Measurements from ENCODE around the gene ADARB2. TPM values are rescaled to one million over a fixed set of nuclear protein-coding genes. Genes with fewer than 3 reads are reported as not detected.

The ADARB2 gene
- polyA plus RNA-seq, 1 of the 3 experiments (the other 2 are of a cell fraction) = not detected

- Histone ChIP-seq H3K4me3 (ENCODE audit: low read depth in 2 of 2, low read length in 1 of 2) (no peak overlapping the region), H3F3A (replicated peaks; ENCODE audit: insufficient read depth) (no peaks in the 10 kb centered on the region), H3K9me3 (no peaks in the 10 kb centered on the region), H3K4me1 (ENCODE audit: control insufficient read depth in 1 of 2, insufficient read depth in 2 of 2, low read depth in 1 of 2, low read length in 1 of 2) (peaks cover 0 to 5% of the 10 kb centered on the region in 2 experiments; a peak in 2 of 4 replicates), H4K20me1 (ENCODE audit: insufficient read depth) (no peaks in the 10 kb centered on the region), H3K36me3 (replicated peaks in 1 of 2; ENCODE audit: control insufficient read depth in 1 of 2, insufficient read depth in 2 of 2, low read length in 1 of 2) (no peaks in the 10 kb centered on the region), H3K79me2 (ENCODE audit: insufficient read depth) (no peaks in the 10 kb centered on the region), H3K27me3 (ENCODE audit: insufficient read depth) (no peaks in the 10 kb centered on the region), H3K9ac (no peak overlapping the region), H3K9me2 (no peaks in the 10 kb centered on the region), H3K27ac (ENCODE audit: low read depth in 2 of 2, low read length in 1 of 2) (no peak overlapping the region), H2AFZ (ENCODE audit: low read depth) (no peak overlapping the region), H3K4me2 (no peak overlapping the region)
- DNase-seq = no peak
- no peak for TF ChIP-seq RAD21 (IDR thresholded peaks at IDR 0.05; ENCODE audit: low read length)
- no peak for TF ChIP-seq IRF3 (IDR thresholded peaks at IDR 0.05; ENCODE audit: low read depth, low read length)
- TF ChIP-seq SIN3A (IDR thresholded peaks at IDR 0.05; ENCODE audit: borderline replicate concordance, low read depth, low read length) = no peak
- TF ChIP-seq CHD2 (IDR thresholded peaks at IDR 0.05; ENCODE audit: low read length, partially characterized antibody) = no peak
- CTCF ChIA-PET = no interaction called here
- POLR2A ChIA-PET = no interaction called here
- WGBS (ENCODE audit: low lambda C conversion rate) = 43% methylated on average over 21 of the region's 21 CpGs
These were observed 125.3 kb downstream of the ADARB2 start for GRCh38 chr10:1611936-1612550.

GRCh38 chr10:1610986-1611770, 126.1 kb downstream of the ADARB2 start:
- CTCF ChIA-PET = no interaction called here
- Histone ChIP-seq H4K20me1 (ENCODE audit: insufficient read depth) (no peaks in the 10 kb centered on the region), H2AFZ (ENCODE audit: low read depth) (no peak overlapping the region), H3K36me3 (replicated peaks in 1 of 2; ENCODE audit: control insufficient read depth in 1 of 2, insufficient read depth in 2 of 2, low read length in 1 of 2) (no peaks in the 10 kb centered on the region), H3K79me2 (ENCODE audit: insufficient read depth) (no peaks in the 10 kb centered on the region), H3K27ac (ENCODE audit: low read depth in 2 of 2, low read length in 1 of 2) (no peak overlapping the region), H3K4me1 (ENCODE audit: control insufficient read depth in 1 of 2, insufficient read depth in 2 of 2, low read depth in 1 of 2, low read length in 1 of 2) (peaks cover 0 to 5% of the 10 kb centered on the region in 2 experiments; a peak in 2 of 4 replicates), H3K4me3 (ENCODE audit: low read depth in 2 of 2, low read length in 1 of 2) (no peak overlapping the region), H3F3A (replicated peaks; ENCODE audit: insufficient read depth) (no peaks in the 10 kb centered on the region), H3K9ac (no peak overlapping the region), H3K9me3 (no peaks in the 10 kb centered on the region), H3K27me3 (ENCODE audit: insufficient read depth) (no peaks in the 10 kb centered on the region), H3K9me2 (no peaks in the 10 kb centered on the region), H3K4me2 (no peak overlapping the region)
- WGBS (ENCODE audit: low lambda C conversion rate) = 52% methylated on average over 22 of the region's 22 CpGs
- DNase-seq = no peak
- POLR2A ChIA-PET = no interaction called here
- no peak for TF ChIP-seq GABPA (IDR thresholded peaks at IDR 0.05; ENCODE audit: low read depth)

- Histone ChIP-seq H3K4me1 (ENCODE audit: control insufficient read depth in 1 of 2, insufficient read depth in 2 of 2, low read depth in 1 of 2, low read length in 1 of 2) (peaks cover 0 to 5% of the 10 kb centered on the region in 2 experiments; a peak in 2 of 4 replicates), H3K27ac (ENCODE audit: low read depth in 2 of 2, low read length in 1 of 2) (no peak overlapping the region), H4K20me1 (ENCODE audit: insufficient read depth) (no peaks in the 10 kb centered on the region), H3K9me2 (no peaks in the 10 kb centered on the region), H3K36me3 (replicated peaks in 1 of 2; ENCODE audit: control insufficient read depth in 1 of 2, insufficient read depth in 2 of 2, low read length in 1 of 2) (no peaks in the 10 kb centered on the region), H2AFZ (ENCODE audit: low read depth) (no peak overlapping the region), H3K4me2 (no peak overlapping the region), H3K4me3 (ENCODE audit: low read depth in 2 of 2, low read length in 1 of 2) (no peak overlapping the region), H3K9ac (no peak overlapping the region), H3K9me3 (no peaks in the 10 kb centered on the region), H3K27me3 (ENCODE audit: insufficient read depth) (no peaks in the 10 kb centered on the region), H3K79me2 (ENCODE audit: insufficient read depth) (no peaks in the 10 kb centered on the region), H3F3A (replicated peaks; ENCODE audit: insufficient read depth) (no peaks in the 10 kb centered on the region)
- POLR2A ChIA-PET = interaction anchor here (0.6 kb wide), 1 partner anchor 16 kb away, joined by 3 read pairs; no protein-coding TSS in a partner anchor
- TF ChIP-seq FOSL2 (IDR thresholded peaks at IDR 0.05; ENCODE audit: borderline replicate concordance, low read depth) = no peak
- no peak for TF ChIP-seq NRF1 (IDR thresholded peaks at IDR 0.05; ENCODE audit: low read depth, low read length)
- TF ChIP-seq IRF3 (IDR thresholded peaks at IDR 0.05; ENCODE audit: low read depth, low read length) = no peak
- no peak for TF ChIP-seq JUND (IDR thresholded peaks at IDR 0.05)
- no peak for TF ChIP-seq RAD21 (IDR thresholded peaks at IDR 0.05; ENCODE audit: low read length)
- TF ChIP-seq TAF1 (IDR thresholded peaks at IDR 0.05; ENCODE audit: borderline replicate concordance, low read depth, low read length) = no peak
- TF ChIP-seq CTCF (IDR thresholded peaks at IDR 0.05) = no peak
- TF ChIP-seq RFX5 (IDR thresholded peaks at IDR 0.05; ENCODE audit: low read length) = no peak
- TF ChIP-seq MAX (IDR thresholded peaks at IDR 0.05; ENCODE audit: low read depth) = no peak
- DNase-seq = no peak
- WGBS (ENCODE audit: low lambda C conversion rate) = 61% methylated on average over 6 of the region's 11 CpGs
- CTCF ChIA-PET = no interaction called here
These were observed 127.7 kb downstream of the ADARB2 start for GRCh38 chr10:1609648-1609970.
